T-helper 22 cell (primary cell): ENCODE data around the gene EPX.
A peak's percentile ranks its signal among the peaks of the same experiment; 100 is the strongest.
"Not testable (repeated sequence)": the region's sequence is repeated elsewhere in the genome, so short reads cannot be mapped to it uniquely, and the experiment has no call there.

Experiments used
- DNase-seq: peaks from one replicate; pipeline ENCODE4 v3.0.0-alpha.2; 2020; ENCODE audit warnings: low read depth

EPX gene

GRCh38 chr17:58192612-58193011 is at the start of gene EPX:
Gene EPX, plus strand, starts transcription at chr17:58192726. Its CDS starts 121 bp downstream, at chr17:58192847.
- DNase-seq: no peak

GRCh38 chr17:58143335-58143734 is 49.2 kb upstream of the EPX start:
- not testable (repeated sequence) for DNase-seq

GRCh38 chr17:58144801-58145200 is 47.7 kb upstream of the EPX start:
- DNase-seq: no peak

GRCh38 chr17:58147930-58148434 is 44.5 kb upstream of the EPX start, which contains the start of gene OR4D1:
Gene OR4D1, plus strand, starts transcription at chr17:58148384. Its CDS starts 6,770 bp downstream, at chr17:58155154.
- DNase-seq: no peak

- no peak for DNase-seq
Measured at GRCh38 chr17:58148609-58149008, 43.9 kb upstream of the EPX start.

- DNase-seq: no peak
Measured at GRCh38 chr17:58150394-58150793, 42.1 kb upstream of the EPX start.

- peak; percentile 66 for DNase-seq
Measured at GRCh38 chr17:58153046-58153445, 39.5 kb upstream of the EPX start.

- DNase-seq: no peak
Measured at GRCh38 chr17:58153671-58154070, 38.9 kb upstream of the EPX start.

GRCh38 chr17:58156839-58157803 is 35.4 kb upstream of the EPX start:
- peak; percentile 38 for DNase-seq

GRCh38 chr17:58158181-58158580 is 34.3 kb upstream of the EPX start:
- DNase-seq: no peak

- no peak for DNase-seq
Measured at GRCh38 chr17:58161566-58161965, 31.0 kb upstream of the EPX start.

GRCh38 chr17:58165981-58166380 is 26.5 kb upstream of the EPX start:
- no peak for DNase-seq

GRCh38 chr17:58166682-58167081 is 25.8 kb upstream of the EPX start, which contains the start of gene OR4D2:
Gene OR4D2, plus strand, starts transcription at chr17:58166982. Its CDS starts 2,674 bp downstream, at chr17:58169656.
- DNase-seq: no peak

- no peak for DNase-seq
Measured at GRCh38 chr17:58170622-58171021, 21.9 kb upstream of the EPX start.

GRCh38 chr17:58172369-58173071 is 20.0 kb upstream of the EPX start:
- no peak for DNase-seq

GRCh38 chr17:58174871-58175270 is 17.7 kb upstream of the EPX start:
- no peak for DNase-seq

- DNase-seq: no peak
Measured at GRCh38 chr17:58176200-58176599, 16.3 kb upstream of the EPX start.

- no peak for DNase-seq
Measured at GRCh38 chr17:58181796-58182195, 10.7 kb upstream of the EPX start.

- no peak for DNase-seq
Measured at GRCh38 chr17:58183514-58183913, 9.0 kb upstream of the EPX start.

- DNase-seq: no peak
Measured at GRCh38 chr17:58184308-58184985, 8.1 kb upstream of the EPX start.

GRCh38 chr17:58184986-58185761 is 7.4 kb upstream of the EPX start:
- DNase-seq: no peak
